Hepatic stellate cell (primary cell): ENCODE data around the gene LRMDA.
"Not testable (repeated sequence)": the region's sequence is repeated elsewhere in the genome, so short reads cannot be mapped to it uniquely, and the experiment has no call there.

Experiments
- DNase-seq: peaks from one replicate; pipeline ENCODE4 v3.0.0; 2011; ENCODE audit warnings: low spot score

Gene LRMDA

GRCh38 chr10:75746356-75746755 is 314.9 kb downstream of the LRMDA start:
- no peak for DNase-seq

DNA sequence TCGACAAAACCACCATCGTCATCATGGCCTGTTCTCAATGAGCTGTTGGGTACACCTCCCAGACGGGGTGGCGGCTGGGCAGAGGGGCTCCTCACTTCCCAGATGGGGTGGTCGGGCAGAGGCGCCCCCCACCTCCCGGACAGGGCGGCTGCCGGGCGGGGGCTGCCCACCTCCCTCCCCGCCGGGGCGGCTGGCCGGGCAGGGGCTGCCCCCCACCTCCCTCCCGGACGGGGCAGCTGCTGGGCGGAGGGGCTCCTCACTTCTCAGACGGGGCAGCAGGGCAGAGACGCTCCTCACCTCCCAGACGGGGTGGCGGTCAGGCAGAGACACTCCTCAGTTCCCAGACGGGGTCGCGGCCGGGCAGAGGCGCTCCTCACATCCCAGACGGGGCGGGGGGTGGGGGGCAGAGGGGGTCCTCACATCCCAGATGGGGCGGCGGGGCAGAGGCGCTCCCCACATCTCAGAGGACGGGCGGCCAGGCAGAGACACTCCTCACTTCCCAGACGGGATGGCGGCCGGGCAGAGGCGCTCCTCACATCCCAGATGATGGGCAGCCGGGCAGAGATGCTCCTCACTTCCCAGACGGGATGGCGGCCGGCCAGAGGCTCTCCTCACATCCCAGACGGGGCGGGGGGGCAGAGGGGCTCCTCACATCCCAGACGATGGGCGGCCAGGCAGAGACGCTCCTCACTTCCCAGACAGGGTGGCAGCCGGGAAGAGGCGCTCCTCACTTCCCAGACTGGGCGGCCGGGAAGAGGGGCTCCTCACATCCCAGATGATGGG is 318.9 kb downstream of the LRMDA start:
- not testable (repeated sequence) for DNase-seq

DNA sequence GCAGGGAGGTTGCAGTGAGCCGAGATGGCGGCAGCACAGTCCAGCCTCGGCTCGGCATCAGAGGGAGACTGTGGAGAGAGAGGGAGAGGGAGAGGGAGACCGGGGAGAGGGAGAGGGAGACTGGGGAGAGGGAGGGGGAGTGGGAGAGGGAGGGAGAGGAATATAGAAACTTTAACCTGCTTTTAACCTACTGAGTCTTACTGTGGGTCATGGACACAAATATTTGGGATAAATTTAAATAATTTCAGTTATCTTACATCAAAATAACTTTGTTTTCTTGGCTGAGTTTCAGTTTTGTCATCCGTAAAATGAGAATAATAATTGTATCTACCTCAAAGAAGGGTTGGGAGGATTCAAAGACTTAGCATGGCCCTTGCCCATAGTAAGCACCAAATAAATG is 319.8 kb downstream of the LRMDA start:
- no peak for DNase-seq

- no peak for DNase-seq
These were observed 322.2 kb downstream of the LRMDA start for GRCh38 chr10:75753621-75754020.

GRCh38 chr10:75754096-75754831 is 322.8 kb downstream of the LRMDA start:
- no peak for DNase-seq

- DNase-seq = no peak
These were observed 324.1 kb downstream of the LRMDA start for GRCh38 chr10:75755528-75755927.

GRCh38 chr10:75761289-75761688 is 329.9 kb downstream of the LRMDA start:
- no peak for DNase-seq

DNA sequence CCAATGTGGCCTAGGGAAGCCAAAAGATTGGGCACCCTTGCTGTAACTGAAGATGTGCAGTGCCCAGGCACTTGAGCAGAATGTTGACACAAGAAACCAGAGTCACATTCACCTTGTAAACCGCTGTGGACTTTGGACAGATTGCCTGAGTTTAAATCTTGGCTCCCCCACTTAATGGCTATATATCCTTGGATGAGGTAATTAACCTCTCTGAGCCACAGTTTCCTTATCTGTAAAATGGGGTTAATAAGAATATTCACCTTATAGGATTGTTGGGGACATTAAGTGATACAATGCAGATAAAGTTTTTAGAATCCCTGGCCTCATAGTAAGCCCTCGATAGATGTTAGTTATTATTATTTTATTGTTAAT is 331.0 kb downstream of the LRMDA start:
- no peak for DNase-seq

GRCh38 chr10:75763652-75764051 is 332.2 kb downstream of the LRMDA start:
- no peak for DNase-seq

GRCh38 chr10:75764974-75765788 is 333.8 kb downstream of the LRMDA start:
- DNase-seq = no peak

- no peak for DNase-seq
These were observed 334.3 kb downstream of the LRMDA start for GRCh38 chr10:75765789-75766096.

DNA sequence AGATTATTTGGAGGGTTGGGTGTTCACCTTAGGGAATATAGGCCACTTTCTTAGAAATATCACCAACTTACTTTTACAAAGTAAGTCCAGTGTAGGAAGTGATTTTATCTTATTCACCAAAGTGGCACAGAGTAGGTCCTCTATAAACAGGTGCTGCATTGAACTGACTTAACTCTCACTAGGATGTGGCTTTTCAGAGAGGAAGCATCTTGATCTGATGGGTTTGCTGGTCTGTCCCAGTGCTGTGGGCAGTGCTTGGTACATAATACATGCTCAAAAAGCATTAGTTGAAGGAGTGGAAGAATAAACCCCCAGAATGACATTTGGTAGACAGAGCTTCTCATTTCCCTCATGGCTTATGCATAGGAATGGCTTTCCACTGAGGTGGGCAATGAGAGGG is 334.7 kb downstream of the LRMDA start:
- no peak for DNase-seq

- DNase-seq = not testable (repeated sequence)
These were observed 335.3 kb downstream of the LRMDA start for GRCh38 chr10:75766752-75767151.

DNA sequence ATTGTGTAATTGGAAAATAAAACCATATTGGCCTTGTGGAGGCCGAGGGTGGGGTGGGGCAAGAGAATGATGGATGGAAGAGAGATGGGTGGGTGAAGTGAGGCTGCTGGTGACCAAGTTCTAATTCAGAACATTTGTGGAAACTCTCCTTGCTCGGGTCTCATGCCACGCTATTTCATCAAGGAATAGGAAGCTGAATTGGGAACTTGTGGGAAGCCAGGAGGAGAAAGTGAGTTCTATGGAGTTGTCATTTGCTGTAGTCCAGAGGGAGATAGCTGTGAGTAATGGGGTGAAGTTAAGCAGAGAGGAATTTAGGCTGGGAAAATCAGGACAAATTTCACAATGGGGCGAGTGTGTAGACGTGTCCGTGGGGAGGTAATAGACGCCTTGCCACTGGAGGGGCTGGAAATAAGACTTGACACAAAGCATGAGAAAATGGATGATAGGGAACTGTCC is 339.2 kb downstream of the LRMDA start:
- DNase-seq = no peak

DNA sequence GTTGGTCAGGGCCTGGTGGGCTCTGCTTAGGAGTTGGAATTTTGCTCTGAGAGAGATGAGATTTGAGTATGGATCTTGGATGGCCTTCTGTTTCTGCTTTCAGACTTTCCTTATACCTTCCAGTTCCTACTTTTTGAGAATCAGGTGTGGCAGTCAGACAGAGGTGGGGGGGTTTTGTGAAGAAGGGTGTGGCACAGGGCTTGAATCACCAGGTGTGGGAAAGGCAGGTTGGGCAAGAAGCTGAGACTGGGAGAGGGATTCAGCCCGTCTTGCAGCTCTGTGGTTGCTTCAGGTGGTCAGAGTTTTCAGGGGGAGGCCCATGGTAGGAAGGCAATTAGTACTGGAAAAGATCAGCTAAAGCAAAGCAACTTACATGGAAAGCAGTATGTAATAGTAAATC is 340.2 kb downstream of the LRMDA start:
- no peak for DNase-seq

GRCh38 chr10:75772153-75772887 is 340.9 kb downstream of the LRMDA start:
- DNase-seq = peak; percentile 9

DNA sequence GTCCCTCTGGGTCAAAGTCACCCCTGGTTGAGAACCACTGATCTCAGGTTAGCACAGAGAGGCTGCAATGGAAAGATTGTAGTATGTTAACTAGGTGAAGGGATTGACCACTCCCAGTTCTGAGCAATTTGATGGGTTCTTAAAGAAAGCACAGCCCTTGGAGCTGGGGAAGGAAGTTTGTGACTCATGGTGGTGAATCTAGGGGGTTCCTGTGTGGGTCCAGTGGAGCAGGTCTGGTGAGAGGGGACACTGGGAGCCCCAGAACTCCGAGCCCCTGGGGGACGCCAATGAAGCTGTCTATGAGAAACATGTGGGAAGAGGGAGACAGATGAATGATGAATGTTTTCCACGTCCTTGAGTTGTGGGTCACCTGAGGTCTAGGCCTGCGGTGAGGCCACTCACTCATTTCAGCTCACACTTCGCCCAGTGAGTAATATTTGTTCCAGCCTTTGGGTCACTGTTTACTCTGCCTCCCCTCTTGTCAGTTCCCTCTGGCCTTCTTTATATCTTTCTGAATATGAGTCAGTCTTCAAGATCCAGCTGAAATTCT is 341.9 kb downstream of the LRMDA start:
- DNase-seq = peak; percentile 27

GRCh38 chr10:75773813-75774782 is 342.7 kb downstream of the LRMDA start:
- DNase-seq = no peak

- DNase-seq = no peak
These were observed 343.5 kb downstream of the LRMDA start for GRCh38 chr10:75774783-75775490.
